Measurements from ENCODE around the gene ABCB11.
"Not testable (repeated sequence)": the region's sequence is repeated elsewhere in the genome, so short reads cannot be mapped to it uniquely, and the experiment has no call there.

The ABCB11 gene

DNA sequence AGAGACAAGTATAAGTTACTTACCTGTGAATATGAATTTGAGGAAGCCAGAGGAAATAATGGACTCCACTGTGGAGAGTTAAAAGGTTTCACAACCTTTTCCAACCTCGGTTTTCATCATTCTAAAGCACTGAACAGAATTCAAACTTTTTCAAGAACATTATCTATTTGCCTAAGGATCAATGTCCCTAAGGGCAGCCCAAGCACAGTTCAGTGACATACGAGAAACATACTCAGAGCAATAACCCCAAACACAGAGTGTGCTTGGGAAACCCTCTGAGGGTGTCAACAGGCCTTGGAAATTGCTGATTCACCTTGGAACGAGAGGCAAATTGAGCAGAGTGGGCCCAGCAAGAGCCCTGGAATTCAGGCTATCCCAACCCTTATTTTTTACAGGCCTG, at the start of gene ABCB11:
ABCB11 (minus strand) TSS at position 123 of the 400 bp plus-strand sequence. CDS start 13,199 bp downstream, outside the sequence.
- DNase-seq (ENCODE audit: low spot score): no peak

- DNase-seq (ENCODE audit: low spot score): no peak
Measured at GRCh38 chr2:169080250-169081069, 49.3 kb upstream of the ABCB11 start.

DNA sequence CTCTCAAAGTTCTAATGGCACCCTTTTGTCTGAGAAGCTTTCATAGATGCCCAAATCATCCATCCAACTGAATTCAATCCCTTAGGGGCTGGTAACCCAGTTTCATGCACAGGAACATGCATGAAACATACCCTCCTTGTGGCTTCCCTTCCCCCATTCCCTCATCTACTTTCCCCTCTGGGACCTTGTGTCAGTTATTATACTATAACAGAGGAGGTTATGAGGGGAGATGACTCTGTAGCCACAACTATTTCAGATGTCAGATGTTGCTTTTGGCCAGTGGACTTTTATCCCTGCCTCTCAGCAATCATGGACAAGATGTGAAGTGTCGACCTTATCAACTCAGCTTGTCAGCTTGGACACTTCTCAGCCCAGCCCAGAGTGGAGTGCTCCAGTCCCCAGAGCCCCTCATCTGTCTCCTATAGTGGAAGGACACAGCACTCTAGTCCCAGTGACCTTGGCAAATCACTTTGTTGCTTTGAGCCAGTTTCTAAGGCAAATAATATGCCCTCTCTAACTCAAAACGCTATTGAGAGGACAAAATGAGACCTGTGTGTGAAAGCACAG, 46.6 kb upstream of the ABCB11 start:
- no peak for DNase-seq (ENCODE audit: low spot score)

DNA sequence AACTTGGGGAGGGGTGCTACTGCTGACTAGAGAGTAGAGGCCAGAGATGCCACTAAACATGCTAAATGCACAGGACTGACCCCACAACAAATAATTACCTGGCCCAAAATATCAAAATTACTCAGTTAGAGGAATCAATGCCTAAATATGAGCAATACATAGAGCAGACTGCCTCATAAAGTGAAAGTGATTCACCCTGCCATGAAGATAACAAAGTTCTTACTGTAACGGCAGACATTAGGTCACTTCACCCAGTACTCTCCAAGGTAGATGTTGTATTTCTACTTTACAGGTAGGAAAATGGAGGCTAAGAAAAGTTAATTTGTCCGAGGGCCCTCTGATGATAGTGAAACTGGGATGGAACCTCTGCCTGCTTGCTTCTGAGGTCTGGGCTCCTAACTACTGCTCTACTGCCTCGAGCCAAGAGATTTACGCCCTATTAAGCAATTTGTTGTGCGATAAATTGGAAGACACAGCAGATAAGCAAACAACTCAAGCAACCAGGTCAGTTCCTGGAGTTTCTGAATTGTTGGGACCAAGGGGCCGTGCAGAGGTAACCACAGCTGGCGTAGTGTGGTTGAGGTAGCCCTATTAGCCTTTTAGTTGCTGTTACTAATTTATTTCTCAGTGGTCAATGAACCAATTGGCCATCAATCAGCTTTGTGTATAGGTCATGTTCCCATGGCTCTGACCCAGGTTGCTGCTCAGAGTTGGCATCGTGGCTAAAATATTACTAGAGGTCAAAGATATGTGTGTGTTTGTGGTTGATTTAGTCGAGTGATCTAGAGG, 43.0 kb upstream of the ABCB11 start:
- DNase-seq (ENCODE audit: low spot score): no peak

- no peak for DNase-seq (ENCODE audit: low spot score)
Measured at GRCh38 chr2:169073211-169073962, 42.3 kb upstream of the ABCB11 start.

DNA sequence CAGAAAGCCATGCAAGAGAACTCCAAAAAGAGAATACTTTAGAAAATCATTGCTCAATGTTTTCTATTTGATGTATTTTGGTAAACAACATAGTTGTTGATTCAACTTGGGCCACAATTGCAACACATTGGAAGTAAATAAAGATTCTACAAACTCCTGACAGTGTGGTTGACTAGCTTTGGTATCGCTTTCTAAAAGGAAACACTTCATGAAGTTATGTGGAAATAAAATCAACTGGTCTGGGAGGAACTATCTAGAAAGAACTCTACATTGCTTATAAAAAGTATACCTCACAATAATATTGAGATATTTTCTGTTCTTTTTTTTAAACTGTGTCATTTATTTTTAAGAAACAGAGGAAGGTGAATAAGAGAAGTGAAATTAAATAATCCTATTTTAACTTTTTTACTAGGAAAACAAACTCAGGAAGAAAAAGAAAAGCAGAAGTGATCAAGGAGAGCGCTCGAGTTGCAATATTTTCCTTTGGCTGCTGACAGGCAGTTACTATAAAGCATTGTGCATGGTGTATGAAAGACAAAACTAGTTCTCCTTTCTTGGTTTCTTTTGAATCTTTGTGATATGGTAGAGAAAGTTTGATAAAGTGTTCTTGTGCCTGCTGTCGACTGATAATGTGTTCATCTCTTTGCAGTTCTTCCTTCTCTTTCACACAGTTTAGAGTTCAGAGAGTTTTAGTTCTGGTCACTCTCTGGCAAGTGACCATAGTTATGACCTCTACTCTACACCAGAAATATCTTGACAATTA, 41.2 kb upstream of the ABCB11 start:
- DNase-seq (ENCODE audit: low spot score): no peak

DNA sequence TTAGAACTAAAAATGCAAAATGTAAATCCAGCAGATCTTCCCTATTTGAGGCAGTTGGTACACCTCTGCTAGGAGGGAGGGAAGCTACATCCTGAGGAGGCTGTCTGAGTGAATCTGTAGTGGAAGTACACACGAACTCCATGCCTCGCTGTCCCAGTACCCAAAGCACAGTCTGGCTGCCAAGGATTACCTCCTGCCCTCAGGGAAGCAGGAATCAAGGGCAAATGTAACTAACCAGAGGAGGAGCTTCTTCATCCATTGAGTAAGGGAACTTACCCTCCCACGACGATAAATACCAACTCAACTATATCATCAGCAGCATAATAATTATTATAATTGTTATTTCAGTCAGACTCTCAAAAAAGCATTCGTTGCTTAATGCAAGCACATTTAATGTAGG, 40.3 kb upstream of the ABCB11 start:
- DNase-seq (ENCODE audit: low spot score): no peak

GRCh38 chr2:169069833-169070232, 38.7 kb upstream of the ABCB11 start:
- DNase-seq (ENCODE audit: low spot score): no peak

- no peak for DNase-seq (ENCODE audit: low spot score)
Measured at GRCh38 chr2:169069341-169069740, 38.2 kb upstream of the ABCB11 start, which contains the start of gene DHRS9. Gene DHRS9, plus strand, starts transcription at chr2:169069563. Its CDS starts 12,019 bp downstream, at chr2:169081582.

DNA sequence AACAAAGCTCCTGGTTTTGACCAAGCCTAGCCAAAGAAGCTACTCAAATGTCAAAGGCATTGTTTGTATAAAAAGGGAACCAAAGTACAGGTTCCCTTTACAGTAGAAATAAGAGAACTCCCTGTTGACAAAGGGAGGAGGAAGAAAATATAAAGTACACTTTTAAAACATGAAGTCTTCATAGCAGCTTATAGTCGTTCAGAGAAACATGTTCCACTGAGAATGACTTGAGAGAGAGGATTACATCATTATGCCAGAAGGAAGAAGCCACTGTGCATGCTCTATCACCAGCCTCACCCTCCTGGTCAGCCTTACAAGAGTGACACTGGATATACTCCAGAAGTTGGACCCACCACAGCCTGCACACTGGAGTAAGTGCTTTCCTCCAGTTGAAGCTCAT, 35.8 kb upstream of the ABCB11 start:
- DNase-seq (ENCODE audit: low spot score): no peak

GRCh38 chr2:169065864-169066517, 34.9 kb upstream of the ABCB11 start:
- no peak for DNase-seq (ENCODE audit: low spot score)

DNA sequence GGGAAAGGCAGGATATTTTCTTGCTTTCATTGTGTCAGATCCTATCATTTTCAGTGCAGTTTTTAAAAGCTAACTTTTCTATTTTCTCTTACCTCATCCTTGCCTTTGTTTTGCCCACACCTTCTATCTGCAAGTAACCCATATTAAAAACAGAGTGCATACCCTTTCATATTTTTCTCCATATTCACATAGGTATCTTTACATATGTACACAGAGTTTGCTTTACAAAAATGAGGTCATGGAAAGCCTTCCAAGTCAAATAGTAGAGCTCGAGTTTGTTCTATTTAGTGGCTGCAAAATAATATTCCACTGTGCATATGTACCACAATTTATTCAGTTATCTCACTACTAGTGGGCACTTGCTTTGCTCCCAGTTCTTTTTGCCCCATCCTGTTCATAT, 34.3 kb upstream of the ABCB11 start:
- no peak for DNase-seq (ENCODE audit: low spot score)

DNA sequence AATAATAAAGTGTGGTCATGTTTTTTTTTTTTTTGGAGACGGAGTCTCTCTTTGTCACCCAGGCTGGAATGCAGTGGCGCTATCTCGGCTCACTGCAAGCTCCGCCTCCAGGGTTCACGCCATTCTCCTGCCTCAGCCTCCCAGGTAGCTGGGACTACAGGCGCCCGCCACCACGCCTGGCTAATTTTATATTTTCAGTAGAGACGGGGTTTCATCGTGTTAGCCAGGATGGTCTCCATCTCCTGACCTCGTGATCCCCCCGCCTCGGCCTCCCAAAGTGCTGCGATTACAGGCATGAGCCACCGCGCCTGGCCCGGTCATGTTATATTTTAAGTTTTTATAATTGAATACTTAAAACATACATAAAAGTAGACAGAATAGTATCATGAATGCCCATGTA, 33.1 kb upstream of the ABCB11 start:
- DNase-seq (ENCODE audit: low spot score): not testable (repeated sequence)

DNA sequence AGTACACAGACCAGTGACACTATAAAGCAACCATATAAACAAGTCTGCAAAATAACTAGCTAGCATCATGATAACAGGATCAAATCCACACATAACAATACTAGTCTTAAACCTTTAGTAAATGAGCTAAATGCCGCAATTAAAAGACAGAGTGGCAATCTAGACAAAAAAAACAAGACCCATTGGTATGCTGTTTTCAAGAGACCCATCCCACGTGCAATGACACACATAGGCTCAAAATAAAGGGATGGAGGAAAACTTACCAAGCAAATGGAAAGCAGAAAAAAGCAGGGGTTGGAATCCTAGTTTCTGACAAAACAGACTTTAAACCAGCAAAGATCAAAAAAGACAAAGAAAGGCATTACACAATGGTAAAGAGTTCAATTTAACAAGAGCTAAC, 23.5 kb upstream of the ABCB11 start:
- not testable (repeated sequence) for DNase-seq (ENCODE audit: low spot score)

- DNase-seq (ENCODE audit: low spot score): no peak
Measured at GRCh38 chr2:169050476-169051240, 19.5 kb upstream of the ABCB11 start.

DNA sequence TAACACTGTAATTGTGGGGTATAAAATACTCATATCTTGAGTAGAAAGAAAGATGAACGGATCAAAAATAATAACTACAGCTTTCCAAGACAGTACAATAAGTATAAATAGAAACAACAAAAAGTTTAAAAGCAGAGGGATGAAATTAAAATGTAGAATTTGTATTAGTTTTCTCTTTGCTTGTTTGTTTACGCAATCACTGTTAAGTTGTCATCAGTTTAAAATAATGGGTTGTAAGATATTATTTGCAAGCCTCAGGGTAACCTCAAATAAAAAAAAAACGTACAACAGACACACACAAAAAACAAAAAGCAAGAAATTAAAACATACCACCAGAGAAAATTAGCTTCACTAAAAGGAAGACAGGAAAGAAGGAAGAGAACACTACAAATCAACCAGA, 18.0 kb upstream of the ABCB11 start:
- DNase-seq (ENCODE audit: low spot score): no peak

DNA sequence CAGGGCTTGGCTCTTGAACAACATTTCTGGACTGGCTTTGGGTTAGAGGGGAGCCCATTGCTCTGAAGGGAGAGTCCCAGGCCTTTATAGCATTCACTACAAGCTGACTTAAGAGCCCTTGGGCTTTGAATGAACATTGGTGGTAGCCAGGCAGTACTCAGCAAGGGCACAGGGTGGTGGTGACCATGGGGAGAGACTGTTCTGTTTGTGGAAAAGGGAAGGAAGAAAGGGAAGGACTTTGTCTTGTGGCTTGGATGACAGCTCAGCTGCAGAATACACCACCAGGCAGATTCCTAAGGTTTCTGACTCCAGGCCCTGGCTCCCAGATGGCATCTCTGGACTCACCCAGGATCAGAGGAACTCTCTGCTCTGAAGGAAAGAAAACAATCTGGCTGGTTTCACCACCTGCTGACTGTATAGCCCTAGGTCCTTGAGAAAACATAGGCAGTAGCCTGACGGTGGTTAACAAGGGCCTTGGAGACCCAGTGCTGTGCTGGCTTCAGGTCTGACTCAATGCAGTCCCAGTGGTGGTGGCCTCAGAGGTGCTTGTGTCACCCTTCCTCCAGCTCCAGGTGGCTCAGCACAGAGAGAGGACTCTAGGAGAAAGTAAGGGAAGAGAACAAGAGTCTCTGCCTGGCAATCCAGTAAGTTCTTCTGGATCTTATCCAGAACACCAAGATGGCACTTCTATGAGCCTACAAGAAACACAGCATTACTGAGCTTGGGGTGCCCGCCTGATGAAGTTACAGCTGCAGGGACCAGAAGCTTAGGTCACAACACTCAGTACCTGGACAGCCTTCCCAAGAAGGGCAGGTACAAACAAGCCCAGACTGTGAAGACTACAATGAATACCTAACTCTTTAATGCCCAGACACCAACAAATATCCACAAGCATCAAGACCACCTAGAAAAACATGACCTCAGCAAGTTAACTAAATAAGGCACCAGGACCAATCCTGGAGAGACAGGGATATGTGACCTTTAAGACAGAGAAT, 16.4 kb upstream of the ABCB11 start:
- no peak for DNase-seq (ENCODE audit: low spot score)

- no peak for DNase-seq (ENCODE audit: low spot score)
Measured at GRCh38 chr2:169046440-169047151, 15.5 kb upstream of the ABCB11 start.
